HG03565 (cell line): Measurements from ENCODE around the gene GABRR2.
"Not testable (repeated sequence)": the region's sequence is repeated elsewhere in the genome, so short reads cannot be mapped to it uniquely, and the experiment has no call there.

Source experiments
- ATAC-seq: cut with Tn5 transposase; IDR thresholded peaks from one replicate; pipeline ENCODE4 v1.9.1; 2021; ENCODE audit warnings: mild to moderate bottlenecking, moderate library complexity; ENCODE audit not compliant: unreplicated experiment

Gene GABRR2

DNA sequence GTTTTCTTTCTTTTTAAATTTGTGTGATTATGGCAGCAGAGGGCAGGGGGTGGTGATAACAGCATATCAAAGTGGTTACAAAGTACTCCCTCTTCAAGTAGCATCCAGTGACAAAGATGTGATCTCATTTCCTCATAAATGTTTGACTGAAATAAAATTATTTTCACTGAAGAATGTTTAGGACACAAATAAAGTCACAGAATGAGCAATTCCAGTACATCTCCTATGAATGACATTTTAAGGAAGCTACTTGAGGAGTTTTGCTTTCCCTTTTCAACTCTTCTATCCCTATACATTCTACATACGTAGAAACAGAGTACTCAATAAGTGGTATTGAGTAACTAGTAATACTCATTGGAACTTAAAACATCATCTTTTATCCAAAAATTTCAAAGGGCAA lies 13.9 kb upstream of the GABRR2 start:
- ATAC-seq: no peak

DNA sequence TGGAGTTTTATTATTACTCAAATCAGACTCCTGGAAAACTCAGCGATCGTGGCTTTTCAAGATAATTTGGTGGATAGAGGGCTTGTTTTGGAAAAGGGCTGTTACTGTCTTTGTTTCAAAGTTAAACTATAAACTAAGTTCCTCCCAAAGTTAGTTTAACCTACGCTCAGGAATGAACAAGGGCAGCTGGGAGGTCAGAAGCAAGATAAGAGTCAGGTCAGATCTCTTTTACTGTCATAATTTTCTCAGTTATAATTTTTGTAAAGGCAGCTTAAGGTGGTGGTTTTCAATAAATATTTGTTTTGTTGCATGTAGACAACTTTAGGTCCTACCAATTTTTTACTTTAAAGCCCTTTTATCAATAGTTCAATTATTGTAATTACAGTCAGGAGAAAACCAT lies 9.2 kb upstream of the GABRR2 start:
- no peak for ATAC-seq

DNA sequence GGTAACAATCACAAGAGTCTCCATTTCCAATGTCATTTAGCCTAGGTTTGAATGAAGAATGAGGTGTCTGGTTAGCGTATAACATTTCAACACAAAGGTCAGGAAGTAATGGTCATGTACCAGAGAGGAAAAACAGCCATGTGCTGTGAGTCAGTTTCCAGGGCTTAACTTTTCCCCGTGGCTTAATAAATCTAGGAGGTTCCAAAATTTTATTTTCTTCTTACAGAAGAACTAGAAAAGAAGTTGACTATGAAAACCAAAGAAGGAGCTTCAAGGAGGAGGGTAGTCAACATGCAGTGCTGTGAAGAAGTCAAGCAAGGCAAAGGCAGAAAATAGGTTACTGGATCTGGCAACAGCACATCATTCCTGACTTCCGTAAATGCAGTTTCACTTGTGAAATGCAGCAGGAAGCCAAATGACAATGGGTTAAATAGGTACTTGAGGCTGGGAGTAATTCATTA lies 8.4 kb upstream of the GABRR2 start:
- no peak for ATAC-seq

DNA sequence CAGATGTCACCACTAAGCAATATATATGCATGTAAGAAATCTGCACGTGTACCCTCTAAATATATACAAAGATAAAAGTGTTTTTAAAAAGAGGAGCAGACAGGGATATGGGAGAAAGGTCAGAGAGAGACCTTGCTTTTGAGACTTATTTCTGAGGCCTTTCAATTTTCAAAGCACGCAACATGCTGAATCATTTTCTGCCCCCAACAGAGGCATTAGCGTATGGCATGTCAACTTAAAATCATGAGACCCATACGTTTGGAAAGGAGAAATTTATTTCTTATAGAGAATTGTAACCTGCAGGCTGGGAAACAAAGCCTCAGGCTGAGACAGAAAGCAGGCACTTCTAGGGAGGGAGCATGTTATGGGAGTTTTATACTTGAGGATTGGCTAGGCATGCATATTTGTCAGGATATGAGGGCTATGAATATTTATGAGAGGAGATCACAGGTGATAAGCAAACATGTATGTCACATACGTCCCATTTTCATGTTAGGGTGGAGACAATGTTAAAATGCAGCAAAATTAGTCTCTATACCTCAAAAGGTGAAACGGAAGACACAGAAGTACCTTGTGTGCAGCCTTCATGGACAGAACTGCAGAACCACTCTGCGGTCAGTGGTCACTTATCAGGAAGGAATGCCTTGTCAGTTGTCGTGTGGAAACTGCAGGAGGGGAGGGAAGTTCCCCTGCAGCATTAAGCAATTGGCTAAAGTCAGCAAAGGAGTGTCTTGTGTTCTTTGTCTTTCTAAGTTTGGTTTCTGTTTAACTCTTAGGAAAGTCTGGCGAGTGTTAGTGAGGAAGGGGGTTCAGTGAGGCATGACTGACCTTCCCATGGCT lies 6.3 kb upstream of the GABRR2 start:
- peak; percentile 60 for ATAC-seq

DNA sequence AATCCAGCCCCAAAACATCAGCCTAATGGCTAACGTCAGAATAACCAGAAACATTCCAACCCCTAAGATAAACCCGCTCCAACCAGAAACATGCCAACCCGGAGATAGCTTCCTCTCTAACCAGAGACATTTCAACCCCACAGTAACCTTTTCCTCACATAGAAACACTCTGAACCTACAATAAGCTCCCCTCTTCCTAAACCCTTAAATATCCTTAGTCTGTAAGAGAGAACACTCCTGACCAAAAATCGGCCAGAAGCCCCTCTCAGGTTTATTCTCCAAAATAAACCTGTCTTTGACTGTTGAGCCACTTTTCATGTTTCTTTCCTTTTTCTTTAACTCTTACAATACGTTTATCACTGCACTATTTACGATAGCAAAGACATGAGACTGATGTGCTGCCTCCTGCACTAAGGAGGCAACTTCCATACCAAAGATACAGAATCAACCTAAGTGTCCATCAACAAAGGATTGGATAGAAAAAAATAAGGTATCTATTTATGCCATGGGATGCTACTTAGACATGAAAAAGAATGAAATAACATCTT lies 5.0 kb upstream of the GABRR2 start:
- no peak for ATAC-seq

DNA sequence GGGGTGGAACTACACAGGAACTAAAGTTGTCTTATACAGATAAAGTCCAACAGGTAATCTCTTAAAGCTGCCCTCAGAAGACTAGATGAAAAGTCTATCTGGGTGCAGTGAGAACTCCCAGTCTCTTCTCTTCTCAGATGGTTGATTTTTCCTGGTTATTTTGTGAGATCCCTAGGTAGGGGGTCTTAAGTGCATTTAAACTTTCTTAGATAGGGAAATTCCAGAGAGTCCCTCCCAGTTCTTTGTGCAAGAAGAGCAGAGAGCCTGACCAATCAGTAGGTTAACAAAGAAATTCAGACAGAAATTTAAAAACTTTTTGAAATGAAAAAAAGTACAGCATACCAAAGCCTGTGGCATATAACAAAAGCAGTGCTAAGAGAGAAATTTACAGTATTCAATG lies 2.0 kb upstream of the GABRR2 start:
- ATAC-seq: no peak

DNA sequence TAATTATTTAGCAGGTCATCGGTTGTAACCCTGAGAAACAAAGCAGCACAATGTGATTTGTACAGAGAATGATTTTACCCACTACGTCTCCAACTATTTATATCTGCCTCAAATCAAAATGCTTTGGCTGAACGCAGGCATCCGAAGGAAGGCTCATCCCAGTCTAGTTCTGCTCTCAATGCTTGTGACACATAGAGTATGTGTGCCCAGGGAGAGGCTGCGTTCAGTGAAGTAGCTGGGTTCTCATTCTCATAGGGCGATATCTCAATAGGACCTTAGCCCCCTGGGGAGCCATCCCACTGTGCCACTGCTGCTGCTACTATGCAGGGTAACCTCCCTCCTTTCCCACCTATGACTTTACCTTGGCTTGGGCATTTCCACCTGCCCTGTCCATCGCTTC lies 407 bp downstream of the GABRR2 start:
- no peak for ATAC-seq

DNA sequence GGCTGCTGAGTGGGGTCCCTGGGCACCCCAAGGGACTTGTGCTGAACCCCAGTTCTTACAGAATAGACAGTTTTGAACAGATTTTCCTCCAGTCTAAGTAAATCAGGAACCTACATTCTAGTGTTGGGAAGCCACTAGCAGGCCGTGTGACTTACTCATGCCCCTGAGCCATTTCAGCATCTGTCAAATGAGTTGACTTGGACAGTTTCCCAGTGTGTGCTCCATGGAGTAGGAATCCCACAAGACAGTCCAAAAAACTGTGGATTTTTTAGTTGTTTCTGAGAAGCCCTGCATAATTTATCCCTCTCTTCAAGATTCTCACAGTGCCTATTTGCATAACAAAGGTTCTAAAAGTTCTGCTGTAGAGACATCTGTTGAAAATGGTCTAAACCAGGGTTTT lies 2.1 kb downstream of the GABRR2 start:
- ATAC-seq: no peak

DNA sequence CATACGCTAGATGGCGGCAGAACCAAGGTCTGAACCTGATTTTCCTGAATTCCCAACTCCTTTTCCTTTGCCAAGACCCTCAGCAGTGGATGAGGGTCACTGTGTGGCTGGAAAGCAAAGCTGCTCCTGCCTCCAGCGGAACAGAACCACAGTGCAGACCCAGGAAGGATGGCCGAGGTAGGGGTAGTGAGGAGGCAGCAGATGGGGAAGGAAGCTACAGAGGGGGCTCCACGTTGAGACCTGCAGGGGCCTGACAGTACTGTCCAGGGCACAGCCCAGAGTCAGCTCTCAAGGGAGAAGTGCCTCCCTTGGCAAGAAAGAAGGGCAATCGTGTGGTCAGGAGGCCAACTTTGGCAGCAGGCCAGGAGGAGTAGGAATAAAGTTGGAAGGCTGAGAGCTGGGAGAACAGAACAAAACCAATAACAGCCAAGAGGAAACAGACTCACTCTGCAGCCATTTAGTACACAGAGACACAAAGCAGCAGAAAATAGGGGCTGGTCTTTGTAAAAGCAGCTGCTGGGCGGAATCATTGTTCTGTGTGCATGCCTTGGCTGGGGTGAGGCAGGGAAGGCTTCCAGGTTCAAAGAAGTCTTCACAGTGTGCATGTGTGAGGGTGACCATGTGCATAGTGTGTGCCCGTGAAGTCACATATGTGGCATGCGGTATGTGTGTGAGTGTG lies 3.1 kb downstream of the GABRR2 start:
- no peak for ATAC-seq

DNA sequence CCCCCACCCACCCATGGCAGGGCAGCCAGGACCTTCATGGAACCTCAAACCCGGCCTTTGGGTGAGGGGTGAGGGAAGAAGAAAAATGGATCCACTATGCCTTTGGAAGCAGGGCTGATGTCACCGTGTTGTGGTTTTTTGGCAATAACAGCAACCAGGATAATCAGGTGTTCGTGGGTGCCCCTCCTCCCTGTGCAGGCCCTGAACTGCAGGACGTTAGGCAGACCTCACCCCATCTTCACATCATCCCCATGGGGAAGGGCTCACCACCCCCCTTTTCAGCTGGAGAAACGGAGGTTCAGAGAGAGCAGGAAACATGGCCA lies 3.6 kb downstream of the GABRR2 start:
- ATAC-seq: no peak

DNA sequence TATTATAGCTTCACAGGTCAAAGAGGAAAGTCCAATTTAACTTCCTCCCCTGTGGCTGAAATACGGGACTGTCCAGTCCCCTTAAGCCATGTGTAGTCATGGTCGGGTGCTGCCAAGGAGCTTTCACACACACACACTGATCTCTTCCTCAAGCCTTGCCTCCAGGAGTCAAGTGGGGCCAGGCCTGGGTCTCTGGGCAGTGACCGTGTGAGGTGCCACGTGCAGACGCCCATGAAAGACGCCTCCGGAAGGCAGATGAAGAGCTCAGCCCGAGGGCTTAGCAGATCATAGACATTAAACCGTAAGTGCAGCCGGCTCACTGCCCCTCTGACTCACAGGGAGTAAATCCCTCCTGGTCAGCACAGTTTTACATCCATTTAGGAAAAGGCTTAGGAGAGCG lies 4.2 kb downstream of the GABRR2 start:
- no peak for ATAC-seq

DNA sequence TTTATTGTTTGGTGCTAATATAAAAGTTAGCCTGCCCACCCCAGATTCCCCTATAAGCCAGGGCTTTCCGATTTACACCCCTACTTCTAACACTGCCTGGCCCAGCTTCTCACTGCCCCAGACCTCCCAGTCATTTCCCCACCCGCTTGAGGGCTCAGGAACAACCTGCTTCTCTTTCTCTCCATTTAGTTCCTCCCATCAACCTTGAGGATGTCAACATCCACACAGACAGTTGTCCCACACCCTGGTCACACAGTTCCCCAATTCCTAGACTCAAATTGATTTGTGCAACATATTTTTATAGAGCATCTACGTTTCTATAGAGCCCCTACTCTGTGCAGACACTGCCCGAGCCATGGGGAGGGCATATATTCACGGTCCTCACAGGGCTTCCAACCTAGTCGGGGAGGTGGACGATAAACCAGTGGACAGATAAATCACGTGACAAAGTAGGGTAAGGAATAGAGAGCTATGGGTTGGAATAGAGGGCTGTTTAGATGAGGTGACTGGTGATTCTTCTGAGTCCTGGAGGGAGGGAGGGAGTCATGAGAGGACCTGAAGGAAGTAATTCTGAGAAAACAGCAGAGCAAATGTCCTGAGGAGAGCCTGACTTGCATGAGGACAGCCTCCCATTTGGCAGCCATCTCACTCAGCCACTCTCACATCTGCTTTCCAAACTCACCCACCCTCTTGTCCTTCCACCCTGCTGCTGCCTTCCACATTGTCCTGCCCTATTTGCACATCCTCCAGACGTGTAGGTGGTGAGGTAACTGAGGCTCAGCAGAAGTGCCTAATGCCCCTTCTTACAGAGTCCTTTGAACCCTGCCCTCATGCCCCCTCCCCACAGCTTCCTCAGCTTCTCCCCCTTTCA lies 6.3 kb downstream of the GABRR2 start:
- no peak for ATAC-seq

DNA sequence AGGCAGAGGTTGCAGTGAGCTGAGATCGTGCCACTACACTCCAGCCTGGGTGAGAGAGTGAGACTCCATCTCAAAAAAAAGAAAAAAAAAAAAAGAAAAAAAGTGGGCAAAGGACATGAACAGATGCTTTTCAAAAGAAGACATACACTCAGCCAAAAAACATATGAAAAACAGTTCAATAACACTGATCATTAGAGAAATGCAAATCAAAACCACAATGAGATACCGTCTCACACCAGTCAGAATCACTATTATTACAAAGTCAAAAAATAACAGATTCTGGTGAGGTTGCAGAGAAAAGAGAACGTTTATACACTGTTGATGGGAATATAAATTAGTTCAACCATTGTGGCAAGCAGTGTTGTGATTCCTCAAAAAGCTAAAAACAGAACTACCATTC lies 10.6 kb downstream of the GABRR2 start:
- ATAC-seq: not testable (repeated sequence)

DNA sequence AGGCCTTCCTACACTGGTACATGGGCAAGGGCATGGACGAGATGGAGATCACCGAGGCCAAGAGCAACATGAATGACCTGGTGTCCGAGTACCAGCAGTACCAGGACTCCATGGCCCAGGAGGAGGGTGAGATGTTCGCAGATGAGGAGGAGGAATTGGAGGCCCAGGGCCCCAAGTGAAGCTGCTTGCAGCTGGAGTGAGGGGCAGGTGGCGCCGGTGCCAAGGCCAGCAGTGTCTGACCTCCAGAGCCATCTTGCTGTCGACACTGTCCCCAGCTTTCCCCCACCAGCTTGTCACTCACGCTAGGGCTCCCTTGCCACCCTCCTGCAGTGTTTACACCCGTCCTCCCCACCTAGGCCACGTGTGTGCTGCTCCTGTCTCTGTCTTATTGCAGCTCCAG lies 12.2 kb downstream of the GABRR2 start:
- ATAC-seq: no peak

DNA sequence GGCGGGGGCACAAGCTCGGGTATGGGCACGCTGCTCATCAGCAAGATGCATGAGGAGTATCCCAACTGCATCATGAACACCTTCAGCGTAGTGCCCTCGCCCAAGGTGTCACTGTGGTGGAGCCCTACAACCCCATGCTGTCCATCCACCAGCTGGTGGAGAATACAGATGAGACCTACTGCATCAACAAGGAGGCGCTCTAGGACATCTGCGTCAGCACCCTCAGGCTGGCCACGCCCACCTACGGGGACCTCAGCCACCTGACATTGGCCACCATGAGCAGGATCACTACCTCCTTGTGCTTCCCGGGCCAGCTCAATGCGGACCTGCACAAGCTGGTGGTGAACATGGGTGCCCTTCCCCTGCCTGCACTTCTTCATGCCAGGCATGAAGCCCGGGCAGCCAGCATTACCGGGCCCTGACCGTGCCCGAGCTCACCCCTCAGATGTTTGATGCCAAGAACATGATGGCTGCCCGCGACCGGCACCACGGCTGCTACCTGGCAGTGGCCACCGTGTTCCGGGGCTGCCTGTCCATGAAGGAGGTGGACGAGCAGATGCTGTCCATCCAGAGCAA lies 12.8 kb downstream of the GABRR2 start:
- no peak for ATAC-seq

DNA sequence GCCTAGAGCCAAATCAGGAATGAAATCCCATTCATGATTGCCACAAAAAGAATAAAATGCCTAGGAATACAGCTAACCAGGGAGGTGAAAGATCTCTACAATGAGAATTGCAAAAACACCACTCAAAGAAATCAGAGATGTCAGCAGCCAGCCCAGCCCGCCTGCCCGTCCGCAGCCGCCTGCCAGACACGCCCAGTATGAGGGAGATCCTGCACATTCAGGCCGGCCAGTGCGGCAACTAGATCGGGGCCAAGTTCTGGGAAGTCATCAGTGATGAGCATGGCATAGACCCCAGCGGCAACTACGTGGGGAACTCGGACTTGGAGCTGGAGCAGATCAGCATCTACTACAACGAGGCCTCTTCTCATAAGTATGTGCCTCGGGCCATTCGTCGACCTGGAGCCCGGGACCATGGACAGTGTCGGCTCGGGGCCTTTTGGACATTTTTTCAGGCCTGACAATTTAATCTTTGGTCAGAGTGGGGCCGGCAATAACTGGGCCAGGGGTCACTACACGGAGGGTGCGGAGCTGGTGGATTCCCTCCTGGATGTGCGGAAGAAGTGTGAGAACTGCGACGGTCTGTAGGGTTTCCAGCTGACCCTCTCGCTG lies 13.4 kb downstream of the GABRR2 start:
- ATAC-seq: no peak

DNA sequence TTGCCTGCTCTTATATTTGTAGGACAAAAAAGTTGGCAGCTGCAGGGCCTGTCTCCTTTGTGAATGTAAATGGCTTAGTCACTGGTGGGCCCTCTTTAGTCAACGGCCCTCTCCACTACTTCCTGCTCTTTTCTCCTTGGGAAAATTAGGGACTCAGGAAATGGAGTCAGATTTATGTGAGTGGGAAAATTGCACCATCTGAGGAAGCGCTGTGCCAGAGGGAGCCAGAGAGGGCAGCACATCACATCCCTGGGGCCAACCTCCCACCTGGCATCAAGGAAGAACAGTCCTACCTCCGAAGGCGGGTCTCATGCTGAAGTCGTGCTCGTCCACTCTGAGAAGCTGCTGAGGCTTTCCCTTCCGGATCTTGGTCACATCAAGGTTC lies 15.6 kb downstream of the GABRR2 start:
- no peak for ATAC-seq

DNA sequence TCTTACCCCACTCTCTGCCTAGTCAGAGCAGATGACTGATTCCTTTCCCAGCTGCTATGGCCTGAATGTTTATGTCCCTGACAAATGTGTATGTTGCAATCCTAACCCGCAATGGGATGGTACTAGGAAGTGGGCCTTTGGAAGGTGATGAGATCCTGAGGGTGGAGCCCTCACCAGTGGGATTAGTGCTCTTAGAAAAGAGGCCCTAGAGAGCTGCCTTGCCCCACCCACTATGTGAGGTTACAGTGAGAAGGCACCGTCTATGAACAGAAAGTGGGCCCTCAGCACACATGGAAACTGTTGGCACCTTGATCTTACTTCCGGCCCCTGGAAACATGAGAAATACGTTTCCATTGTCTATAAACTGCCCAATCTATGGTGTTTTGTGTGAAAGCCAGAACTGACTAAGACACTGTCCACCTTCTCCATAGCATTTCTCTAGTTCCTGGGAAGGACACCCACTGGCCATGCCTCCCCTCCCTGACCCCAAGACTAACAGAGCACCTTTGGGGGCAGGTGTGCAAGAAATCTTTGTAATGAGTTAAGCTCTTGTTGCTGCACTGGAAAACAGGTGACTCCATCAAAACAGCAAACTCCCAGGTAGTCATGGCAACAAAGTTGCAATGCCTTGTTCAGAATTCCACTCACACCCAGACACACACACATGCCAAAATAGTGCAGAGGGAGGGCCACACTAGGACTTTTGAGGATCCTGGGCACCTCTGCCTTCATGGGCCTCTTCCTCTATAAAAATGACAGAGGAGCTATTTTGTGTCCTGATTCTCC lies 16.2 kb downstream of the GABRR2 start:
- no peak for ATAC-seq

DNA sequence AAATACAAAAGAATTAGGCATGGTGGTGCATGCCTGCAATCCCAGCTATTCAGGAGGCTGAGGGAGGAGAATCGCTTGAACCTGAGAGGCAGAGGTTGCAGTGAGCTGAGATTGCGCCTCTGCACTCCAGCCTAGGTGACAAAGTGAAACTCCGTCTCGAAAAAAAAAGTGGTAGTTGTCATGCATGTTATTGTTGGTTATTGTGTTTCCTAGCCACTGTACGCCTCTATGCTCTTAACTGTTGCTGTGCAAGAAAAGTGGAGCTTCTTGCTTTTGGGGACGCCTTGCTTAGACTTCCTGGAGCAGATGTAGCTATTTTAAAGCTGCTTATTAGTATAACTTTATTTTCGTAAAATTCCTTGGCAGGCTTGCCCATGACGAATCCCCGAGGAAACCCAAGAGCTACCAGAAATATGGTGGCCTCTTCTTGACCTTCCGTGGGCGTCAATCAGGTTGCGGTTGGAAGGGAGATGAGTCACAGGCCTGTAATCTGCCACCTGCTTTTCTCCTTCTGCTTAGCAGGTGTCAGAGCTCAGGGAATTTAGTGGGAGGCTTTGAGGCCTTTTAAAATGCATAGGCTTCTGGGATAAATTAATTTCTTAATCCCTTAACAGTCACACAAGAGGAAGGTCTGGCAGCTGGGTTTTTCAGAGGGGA lies 17.3 kb downstream of the GABRR2 start:
- ATAC-seq: peak; percentile 89
